NCI-H446 treated with DMSO at 0.1 percent for 48 hours (cell line): ENCODE data around the gene RAI14.
"Not testable (repeated sequence)": the region's sequence is repeated elsewhere in the genome, so short reads cannot be mapped to it uniquely, and the experiment has no call there.

Source experiments
- DNase-seq: peaks from one replicate; lab custom pipeline; 2025; lab: John Stamatoyannopoulos, UW

RAI14 gene

DNA sequence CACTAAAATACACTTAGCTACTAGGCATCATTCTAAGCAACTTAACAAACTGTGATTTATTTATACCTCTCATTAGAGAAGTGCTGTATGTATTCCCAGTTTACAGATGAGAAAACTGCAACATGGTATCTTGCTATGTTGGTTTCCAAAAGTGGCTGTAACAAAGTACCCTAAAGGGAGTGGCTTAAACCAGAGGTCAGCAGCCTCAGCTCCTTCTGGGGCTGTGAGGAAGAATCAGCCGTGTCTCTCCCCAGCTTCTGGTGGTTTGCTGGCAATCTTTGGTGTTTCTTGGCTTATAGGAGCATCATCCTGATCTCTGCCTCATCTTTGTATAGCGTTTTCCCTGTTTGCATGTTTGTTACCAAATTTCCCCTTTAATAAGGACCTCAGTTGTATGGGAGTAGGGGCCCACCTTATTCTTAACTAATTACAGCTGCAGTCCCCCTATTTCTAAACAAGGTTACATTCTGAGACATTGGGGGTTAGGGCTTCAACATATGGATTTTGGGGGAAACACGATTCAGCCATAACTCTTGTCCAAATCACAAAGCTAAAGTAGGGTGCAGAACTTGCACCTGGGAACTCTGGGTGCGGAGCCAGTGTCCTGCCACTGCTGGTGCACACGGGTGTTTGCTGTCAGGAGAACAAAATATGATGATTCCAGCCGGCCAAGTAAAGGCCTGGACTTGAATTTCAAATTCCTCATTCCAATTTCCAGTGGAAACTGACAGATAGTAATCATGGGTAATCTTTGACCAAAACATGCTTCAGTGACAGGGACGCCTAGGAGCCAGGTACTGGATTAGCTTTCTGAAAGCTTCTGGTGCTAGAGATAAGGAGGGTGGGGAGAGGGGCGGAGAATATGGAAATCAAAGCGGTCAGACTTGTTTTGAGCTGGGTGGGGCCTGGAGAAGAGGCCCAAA is 43.3 kb downstream of the RAI14 start:
- no peak for DNase-seq

DNA sequence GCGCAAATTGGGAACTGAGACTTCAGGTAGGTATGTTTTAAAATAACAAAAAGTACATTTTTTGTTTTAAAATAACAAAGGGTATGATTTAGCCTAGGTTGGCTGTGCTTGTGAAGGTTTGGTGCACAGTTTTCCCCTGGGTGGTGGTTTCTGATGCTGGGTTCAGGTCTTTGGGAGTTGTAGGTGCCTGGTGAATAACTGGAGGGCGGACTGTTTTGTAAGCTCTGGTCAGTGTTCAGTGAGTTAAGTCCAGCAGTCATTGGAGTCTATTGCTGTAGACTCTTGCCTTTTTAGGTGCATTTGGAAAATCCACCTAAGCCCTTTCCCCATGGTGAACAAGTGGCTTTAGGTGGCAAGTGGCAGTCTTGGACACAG is 43.9 kb downstream of the RAI14 start:
- DNase-seq: no peak

DNA sequence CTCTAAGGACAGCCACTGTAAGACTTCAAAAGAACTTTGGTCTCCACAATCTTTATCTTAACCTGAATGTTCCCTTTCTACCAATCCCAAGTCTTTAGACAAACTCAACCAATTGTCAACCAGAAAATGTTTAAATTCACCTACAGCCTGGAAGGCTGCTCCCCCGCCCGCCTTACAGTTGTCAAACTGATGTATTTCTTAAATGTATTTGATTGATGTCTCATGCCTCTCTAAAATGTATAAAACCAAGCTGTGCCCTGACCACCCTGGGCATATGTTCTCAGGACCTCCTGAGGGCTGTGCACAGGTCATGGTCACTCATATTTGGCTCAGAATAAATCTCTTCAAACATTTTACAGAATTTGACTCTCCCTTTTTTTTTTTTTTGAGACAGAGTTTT is 45.3 kb downstream of the RAI14 start:
- not testable (repeated sequence) for DNase-seq

DNA sequence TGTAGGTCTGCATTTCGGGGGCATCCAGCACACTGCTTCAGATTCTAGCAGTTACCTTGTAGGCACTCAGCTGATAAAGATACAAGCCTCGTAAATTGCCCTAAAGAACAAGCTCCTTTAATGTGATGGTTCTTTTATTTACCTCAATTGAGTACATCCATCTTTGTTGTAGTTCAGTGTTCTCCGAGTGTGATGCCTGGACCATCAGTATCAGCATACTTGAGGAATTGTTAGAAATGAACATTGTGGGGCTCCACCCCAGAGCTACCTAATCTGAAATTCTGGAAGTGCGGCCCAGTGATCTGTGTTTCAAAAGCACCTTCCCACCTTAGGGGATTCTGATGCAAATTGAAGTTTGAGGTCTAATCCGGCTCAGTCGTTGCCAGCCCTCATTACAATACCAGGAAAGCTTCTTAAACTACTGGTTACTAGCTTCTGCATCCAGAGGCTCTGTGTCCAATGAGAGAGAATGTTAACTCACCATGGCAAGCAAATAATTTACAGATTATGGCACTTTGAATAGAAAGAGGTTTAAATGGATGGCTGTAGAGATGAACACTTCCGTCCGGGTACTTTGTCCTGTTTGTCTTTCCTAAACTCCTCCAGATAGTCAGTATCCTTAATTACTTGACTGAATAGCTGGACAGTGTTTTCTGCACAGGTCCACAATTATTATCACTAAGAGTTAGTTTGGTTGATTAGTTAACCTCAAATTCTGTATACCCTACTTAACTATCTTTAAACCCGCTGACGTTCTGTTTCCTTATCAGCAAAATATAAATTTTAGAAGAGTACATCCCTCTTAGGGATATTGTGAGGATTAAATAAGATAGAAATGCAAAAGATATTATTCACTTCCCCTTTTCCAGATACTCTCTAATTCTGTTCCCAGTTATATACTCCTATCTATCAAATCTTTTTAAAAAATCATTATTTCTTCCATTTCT is 47.9 kb downstream of the RAI14 start:
- DNase-seq: no peak

DNA sequence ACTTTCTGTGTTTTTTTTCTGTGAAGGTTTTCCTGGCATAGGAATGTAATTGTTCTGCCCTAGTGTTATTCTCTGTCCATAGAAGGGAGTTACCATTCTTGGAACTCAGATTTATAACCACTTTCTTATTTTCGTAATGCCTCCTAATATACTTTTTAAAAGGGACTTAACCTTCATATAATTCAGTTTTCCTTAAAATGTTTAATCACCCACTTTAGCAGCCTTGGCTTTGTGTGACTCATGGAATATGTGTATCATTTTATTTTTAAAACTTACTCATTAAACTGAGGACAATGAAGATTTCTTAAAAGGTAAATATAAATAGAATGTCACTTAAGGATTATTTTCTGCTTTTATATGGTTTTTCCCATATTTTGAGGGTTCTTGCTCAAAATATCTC is 50.0 kb downstream of the RAI14 start:
- DNase-seq: no peak

DNA sequence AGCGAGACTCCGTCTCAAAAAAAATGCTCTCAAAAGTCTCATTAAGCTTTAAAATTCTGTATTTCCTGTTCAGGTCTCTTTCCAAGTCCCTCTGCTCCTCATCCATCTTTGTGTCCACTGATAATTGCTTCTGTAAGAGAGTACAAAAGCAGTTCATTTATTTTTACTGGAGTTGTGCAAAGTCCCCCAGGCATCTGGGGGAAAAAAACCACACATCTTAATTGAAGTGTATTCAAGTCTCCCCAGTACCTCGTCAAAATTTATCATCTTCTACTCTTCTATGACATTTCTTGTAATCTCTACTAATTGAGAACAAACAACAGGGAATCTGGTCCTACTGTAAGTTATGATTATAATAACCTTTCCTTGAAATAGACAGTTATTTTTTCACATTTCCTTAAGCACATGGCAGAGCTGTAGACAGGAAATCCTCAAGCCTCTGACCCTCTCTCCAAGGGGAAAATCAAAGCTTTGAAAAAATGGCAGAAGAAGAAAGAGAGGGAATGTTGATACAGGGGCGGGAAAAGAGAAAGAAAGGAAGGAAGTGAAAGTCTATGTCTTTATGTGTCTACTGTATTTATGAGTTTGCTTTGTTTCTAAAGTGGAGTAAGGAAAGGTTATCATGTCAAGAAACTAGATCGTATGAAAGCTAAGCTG is 51.5 kb downstream of the RAI14 start:
- DNase-seq: no peak

DNA sequence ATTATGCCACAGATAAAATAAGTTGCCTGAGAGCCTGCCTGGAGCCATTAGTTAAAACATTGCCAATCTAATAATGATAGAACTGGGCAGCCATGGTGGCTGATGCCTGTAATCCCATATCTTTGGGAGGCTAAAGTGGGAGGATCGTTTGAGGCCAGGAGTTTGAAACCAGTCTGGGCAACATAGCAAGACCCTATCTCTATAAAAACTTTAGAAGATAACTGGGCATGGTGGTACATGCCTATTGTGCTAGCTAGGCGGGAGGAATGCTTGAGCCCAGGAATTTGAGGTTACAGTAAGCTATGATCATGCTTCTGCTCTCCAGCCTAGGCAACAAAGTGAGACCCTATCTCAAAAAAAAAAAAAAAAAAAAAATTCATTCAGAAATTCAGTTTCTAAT is 52.6 kb downstream of the RAI14 start:
- no peak for DNase-seq

DNA sequence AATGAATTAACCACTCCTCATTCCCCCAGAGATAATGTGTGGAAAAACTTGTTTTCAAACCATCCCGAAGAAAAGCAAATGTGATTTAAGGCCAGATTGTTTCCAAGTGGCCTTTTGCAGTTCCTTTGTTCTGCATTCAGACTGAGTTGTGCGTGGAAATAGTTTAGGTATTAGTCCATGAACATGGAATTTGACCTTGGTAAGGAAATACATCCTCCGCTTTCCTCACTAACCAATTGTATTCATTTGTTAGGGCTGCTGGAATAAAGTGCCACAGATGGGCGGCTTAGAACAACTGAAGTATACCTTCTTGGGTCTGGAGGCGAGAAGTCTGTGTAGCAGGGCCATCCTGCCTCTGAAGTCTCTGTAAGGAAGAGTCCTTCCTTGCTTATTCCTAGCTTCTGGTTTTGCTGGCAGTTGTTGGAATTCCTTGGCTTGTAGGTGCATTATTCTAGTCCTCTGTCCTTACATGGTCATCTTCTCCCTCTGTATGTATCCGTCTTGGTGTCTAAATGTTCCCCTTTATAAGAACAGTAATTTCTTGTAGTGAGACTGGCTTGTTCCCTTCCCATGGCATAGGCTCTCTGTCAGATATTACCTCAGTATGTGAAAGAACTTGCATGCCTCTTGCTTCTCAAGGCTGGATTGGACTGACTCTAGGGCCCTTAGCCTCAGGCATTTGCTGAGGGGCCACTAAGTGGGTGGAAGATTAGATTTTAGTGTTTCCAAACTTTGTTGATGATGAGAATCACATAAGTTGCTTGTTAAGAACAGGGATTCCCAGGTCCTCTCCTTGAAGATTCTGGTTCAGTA is 53.9 kb downstream of the RAI14 start:
- no peak for DNase-seq

DNA sequence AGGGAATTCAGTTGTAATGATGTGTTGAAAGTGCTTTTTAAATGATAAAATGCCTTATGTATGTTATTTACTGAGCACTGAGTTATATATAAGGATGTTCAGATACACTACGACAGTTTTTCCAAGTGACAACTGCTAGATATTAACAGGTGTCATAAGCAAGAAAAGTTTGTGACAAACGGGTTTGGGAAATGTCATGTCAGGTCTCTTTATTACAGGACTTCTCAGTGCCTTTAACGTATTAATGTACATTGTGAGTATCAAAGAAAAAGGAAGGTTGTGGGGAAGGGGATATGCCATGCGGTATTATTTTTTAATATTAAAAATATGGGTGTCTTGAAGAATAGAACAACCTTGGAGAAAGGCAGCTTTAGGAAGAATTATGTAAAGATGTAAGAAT is 56.4 kb downstream of the RAI14 start:
- DNase-seq: no peak

DNA sequence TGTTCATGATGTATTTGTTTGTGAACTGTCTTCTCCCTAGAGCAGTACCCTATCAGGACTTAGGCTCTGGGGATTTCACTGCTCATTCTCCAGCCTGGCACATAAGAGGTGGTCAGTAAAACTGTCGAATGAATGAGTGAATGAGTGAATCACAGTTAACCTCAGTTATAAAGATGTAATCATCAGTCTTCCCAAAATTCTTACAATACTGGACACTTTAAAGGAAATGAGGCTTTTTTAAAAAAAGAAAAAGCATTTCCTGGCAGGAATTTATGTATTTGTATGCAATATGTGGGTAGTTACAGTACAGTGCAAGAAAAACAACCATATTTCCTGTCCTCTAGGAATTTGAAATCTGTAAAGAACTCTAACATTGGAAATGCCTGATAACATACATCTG is 59.6 kb downstream of the RAI14 start:
- DNase-seq: no peak

DNA sequence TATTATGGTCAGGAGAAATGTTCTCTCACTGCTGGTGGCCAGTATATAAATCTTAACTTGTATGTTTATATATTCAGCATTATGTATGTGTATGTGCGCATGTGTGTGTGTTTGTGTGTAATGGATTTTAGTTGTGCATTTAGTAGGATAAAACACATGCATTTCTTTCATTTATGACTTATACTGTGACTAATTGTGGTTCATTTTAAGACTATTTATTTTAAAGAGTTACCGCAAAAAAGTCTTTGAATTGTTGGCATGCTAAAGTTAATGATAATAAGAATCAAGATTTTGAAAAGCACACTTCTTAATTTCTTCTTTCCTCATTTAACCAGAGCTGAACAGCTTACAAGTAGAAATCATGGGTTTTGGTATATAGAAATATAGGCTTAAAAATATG is 60.9 kb downstream of the RAI14 start:
- no peak for DNase-seq

DNA sequence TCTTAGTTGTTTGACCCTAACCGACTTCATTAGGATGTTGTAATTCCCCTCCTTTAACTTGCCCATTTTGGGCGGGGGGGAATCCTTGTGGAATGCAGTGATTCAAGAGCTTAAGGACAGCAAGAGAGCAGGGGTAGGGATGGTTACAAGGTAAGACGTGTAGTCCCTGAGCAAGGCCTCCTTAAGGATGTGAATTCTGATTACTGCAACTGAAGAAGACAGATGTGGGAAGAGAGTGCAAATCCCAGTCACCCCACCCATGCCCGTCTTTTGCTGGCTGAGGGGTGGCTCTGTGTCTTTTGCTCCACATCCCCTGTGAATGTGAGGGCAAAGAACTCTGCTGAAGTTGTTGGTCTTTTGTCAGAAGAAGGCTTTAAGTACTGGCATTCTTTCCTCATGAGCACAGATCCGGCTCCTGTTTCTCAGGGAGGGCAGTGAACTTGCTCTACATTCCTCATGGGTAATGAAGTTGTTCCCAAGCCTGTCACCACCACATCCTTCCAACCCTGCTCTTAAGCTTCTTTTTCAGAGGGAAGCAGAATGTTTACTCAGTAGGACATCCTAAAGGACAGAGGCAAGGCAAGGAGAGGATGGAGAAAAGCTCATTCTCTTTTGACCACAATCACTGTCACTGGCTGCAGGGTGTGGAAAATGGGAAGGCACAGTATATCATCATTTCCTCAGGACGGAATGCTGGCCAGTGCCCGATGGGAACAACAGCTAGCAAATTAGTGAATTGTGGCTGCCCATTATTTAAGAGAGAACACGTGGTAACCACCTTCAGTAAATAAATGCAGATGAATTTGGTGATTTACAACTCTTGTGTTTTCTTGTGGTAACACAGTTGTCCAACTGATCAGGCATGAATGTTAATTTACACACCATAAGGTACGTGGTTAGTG is 61.5 kb downstream of the RAI14 start:
- DNase-seq: no peak

DNA sequence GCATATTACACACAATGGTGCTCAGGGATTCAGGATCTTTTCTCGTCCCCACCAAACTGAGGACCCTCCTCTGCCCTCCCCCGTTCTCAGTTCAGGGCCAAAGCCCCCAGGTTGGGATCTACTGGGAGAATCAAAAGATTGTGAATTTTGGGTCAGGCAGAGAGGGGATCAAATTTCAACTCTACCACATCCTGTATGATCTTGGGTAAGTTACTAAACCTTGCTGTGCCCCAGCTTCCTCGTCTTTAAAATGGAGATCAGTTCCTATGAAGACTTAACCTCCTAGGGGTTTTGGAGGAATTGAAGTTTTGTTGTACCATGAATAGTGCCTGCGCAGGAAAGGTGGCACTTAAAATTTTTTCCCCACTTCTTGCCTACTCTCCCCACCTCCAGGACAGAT is 62.4 kb downstream of the RAI14 start:
- no peak for DNase-seq

DNA sequence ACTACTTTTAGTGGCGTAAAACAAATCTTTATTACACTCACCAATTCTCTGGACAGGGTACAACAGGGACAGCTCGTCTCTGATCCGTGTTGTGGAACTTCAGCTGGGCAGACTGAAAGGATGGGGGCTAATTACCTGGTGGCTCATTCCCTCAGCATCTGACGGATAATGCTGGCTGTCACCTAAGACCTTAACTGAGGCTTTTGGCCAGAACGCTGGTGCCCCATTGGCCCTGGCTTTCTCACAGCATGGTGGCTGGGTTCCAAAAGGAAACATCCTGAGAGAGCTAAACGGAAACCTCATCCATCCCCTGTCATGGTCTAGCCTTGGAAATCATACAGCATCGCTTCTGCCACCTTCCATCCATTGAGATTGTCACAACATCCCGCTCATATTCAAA is 62.9 kb downstream of the RAI14 start:
- DNase-seq: no peak

DNA sequence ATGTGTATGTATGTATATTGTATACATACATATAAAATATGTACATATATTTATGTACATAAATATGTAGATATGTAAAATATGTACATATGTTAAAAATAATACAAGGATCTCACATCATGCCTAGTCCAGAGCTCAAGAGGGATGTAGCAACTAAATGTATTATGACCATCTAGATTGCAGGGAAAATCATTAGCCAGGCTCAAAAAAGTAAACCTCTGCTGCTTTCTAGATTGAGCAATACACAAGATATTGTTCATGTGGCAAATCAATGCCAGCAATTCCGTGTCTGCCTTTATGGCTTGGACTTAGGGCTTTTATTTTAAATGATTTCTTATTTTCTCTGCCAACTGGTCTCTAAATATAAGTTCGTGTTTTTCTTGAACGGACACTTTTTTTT is 65.2 kb downstream of the RAI14 start:
- DNase-seq: no peak

DNA sequence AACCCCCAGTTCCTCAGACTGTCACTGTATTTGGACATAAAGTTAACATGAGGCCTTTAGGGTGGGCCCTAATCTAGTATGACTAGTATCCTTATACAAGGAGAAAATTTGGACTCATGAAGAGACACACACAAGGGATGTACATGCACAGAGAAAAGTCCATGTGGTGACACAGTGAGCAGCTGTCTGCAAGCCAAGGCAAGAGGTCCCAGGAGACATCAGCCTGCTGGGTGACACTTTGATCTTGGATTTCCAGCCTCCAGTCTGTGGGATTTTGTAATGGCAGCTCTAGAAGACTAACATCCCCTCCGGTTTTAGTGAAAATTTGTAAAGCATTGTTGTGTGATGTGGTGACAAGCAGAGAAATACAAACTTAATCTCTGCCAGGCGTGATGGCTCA is 66.1 kb downstream of the RAI14 start:
- no peak for DNase-seq

DNA sequence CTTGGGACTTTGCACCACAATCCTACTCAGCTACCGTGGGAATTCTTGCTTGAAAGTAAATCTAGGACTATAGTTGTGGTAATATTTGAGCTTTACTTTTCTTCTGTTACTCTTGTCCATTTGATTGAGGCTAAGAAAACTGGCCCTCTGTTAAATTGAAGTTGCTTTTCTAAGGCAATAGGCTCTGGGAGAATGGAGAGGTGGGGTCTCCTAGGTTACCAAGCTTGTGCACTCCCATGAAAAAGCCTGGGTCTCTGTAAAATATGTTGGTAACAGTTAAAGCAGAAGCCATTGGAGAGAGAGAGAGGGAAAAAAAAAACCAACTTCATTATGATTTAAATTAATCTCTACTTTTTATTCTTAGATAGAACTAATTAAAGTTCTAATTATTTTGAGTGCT is 68.6 kb downstream of the RAI14 start:
- DNase-seq: no peak

DNA sequence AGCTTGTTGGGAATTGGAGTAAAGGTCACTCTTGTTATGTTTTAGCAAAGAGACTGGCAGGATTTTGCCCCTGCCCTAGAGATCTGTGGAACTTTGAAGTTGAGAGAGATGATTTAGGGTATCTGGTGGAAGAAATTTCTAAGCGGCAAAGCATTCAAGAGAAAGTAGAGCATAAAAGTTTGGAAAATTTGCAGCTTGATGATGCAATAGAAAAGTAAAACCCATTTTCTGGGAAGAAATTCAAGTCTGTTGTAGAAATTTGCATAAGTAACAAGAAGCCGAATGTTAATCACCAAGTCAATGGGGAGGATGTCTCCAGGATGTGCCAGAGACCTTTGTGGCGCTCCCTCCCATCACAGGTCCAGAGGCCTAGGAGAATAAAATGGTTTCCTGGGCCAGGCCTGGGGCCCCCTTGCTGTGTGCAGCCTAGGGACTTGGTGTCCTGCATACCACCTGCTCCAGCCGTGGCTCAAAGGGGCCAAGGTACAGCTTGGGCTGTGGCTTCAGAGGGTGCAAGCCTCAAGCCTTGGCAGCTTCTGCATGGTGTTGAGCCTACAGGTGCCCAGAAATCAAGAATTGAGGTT is 71.1 kb downstream of the RAI14 start:
- not testable (repeated sequence) for DNase-seq

DNA sequence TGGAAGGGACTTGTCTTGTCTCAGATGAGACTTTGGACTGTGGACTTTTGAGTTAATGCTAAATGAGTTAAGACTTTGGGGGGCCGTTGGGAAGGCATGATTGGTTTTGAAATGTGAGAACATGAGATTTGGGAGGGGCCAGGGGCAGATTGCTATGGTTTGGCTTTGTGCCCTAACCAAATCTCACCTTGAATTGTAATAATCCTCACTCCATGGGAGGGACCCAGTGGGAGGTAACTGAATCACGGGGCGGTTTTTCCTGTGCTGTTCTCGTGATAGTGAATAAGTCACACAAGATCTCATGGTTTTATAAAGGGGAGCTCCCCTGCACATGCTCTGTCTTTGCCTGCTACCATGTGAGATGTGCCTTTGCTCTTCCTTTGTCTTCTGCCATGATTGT is 72.1 kb downstream of the RAI14 start:
- DNase-seq: no peak
